AG09309 (cell line): Measurements from ENCODE around the gene MBNL1.

Experiments used
- DNase-seq: peaks from one replicate; pipeline ENCODE4 v3.0.0-alpha.2; 2010; ENCODE audit warnings: low read depth
- H3K4me3 ChIP-seq: 2 replicates; pipeline ENCODE4 v1.5.1; 2011; ENCODE audit warnings: mild to moderate bottlenecking, low read depth, low read length, moderate library complexity; ENCODE audit not compliant: control insufficient read depth
- TF ChIP-seq, protein P1 (sequence below): IDR thresholded peaks from 2 replicates; pipeline ENCODE4 v1.5.1; 2011; ENCODE audit warnings: mild to moderate bottlenecking, low read depth, low read length, inconsistent platforms; ENCODE audit not compliant: insufficient read depth, control insufficient read depth; ENCODE audit errors: missing control alignments

Gene MBNL1

GRCh38 chr3:152227027-152227426, 41.7 kb upstream of the MBNL1 start:
- H3K4me3 ChIP-seq = no peak overlapping the region
- no peak for DNase-seq
- TF ChIP-seq, protein P1, sequence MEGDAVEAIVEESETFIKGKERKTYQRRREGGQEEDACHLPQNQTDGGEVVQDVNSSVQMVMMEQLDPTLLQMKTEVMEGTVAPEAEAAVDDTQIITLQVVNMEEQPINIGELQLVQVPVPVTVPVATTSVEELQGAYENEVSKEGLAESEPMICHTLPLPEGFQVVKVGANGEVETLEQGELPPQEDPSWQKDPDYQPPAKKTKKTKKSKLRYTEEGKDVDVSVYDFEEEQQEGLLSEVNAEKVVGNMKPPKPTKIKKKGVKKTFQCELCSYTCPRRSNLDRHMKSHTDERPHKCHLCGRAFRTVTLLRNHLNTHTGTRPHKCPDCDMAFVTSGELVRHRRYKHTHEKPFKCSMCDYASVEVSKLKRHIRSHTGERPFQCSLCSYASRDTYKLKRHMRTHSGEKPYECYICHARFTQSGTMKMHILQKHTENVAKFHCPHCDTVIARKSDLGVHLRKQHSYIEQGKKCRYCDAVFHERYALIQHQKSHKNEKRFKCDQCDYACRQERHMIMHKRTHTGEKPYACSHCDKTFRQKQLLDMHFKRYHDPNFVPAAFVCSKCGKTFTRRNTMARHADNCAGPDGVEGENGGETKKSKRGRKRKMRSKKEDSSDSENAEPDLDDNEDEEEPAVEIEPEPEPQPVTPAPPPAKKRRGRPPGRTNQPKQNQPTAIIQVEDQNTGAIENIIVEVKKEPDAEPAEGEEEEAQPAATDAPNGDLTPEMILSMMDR = no peak

- TF ChIP-seq, protein P1 = no peak
- no peak for DNase-seq
- H3K4me3 ChIP-seq = no peak overlapping the region
Measured at GRCh38 chr3:152229692-152230091, 39.0 kb upstream of the MBNL1 start.

DNA sequence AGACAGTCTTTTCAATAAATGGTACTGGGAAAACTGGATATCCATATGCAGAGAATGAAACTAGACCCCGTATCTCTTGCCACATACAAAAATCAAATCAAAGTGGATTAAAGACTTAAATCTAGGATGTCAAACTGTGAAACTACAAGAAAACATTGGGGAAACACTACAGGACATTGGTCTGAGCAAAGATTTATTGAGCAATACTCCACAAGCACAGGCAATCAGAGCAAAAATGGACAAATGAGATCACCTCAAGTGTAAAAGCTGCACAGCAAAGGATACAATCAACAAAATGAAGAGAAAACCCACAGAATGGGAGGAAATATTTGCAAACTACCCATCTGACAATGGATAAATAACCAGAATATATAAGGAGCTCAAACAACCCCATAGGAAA, 38.4 kb upstream of the MBNL1 start:
- DNase-seq = no peak

GRCh38 chr3:152232001-152232400, 36.7 kb upstream of the MBNL1 start:
- TF ChIP-seq, protein P1 = no peak
- no peak for DNase-seq
- no peak overlapping the region for H3K4me3 ChIP-seq

More for the DNA sequence above, 38.4 kb upstream of the MBNL1 start:
- TF ChIP-seq, protein P1 = no peak
- H3K4me3 ChIP-seq = no peak overlapping the region

DNA sequence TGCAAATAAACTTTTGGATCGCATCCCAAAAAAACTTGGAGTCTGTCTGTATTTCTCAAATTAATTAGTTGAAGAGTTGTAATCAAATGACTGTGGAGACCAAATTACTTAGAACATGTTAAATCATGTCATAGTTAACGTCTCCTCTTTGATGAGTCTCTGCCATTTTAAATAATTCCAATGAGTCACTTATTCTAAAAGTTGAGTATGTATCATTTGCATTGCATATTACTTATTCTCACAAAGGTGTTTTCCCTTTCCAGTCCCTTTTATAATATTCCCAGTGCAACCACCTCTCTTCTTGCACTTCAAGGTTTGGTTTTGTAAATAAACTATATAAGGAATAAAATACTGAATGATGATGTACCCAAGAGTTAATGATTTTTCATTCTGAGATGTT, 36.0 kb upstream of the MBNL1 start:
- H3K4me3 ChIP-seq = no peak overlapping the region
- DNase-seq = no peak
- TF ChIP-seq, protein P1 = no peak

DNA sequence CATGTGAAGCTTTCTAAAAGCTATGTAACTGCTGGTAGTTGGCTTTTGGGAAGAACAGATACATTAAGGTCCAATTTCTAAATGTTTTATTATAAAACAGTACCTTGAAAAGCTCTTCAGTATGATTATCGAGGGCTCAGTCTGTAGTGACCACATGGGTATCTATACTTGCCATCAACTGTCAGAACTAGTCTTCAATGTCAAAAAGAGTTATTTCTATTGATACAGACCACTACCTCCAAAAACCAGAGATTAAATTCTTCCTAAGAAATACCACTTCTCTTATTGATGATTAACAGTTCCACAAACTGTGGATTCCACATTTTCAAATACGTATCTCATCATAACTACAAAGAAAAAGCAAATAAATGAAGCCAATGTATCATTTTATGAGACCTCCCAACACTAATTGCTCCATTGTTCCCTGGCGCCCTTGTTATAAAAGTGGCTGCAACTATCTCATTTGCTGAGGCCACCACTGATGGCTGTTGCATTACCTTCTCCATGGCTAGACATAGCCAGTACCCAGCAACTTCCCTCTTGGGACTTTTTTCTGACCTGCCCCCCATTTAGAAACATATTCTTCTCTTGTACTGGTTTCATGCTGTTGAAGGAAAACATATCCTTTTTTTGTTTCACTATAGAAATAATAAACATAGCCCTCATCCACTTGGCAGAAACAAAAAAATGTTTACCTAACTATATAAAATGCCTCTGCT, 33.9 kb upstream of the MBNL1 start:
- TF ChIP-seq, protein P1 = no peak
- DNase-seq = no peak
- no peak overlapping the region for H3K4me3 ChIP-seq
